ENCODE measurements around the gene ZNF670.

GRCh38 chr1:247085310-247085709 lies 6.7 kb upstream of the ZNF670 start:
- no peak for TF ChIP-seq CTCF (IDR thresholded peaks at IDR 0.05; ENCODE audit: borderline replicate concordance, extremely low read depth, low read length, poor library complexity, severe bottlenecking)
- TF ChIP-seq EZH2 (IDR thresholded peaks at IDR 0.05; ENCODE audit: borderline replicate concordance, low read depth, low read length, severe bottlenecking), result no peak

All from DND-41 (cell line).